Tibial nerve (tissue), 4 donors: ENCODE measurements around the gene CLCN1. TPM values are rescaled to one million over a fixed set of nuclear protein-coding genes. Genes with fewer than 3 reads are reported as not detected.

Experiments used
- DNase-seq, 2 donors: peaks; one replicate each; pipeline ENCODE4 v3.0.0-alpha.2; 2019; ENCODE audit warnings: low spot score in 2 of 2
- H3K27ac ChIP-seq, 4 donors: fragments of 200-600 bp; sonication (generic) in 3 of 4; one replicate each; pipeline ENCODE4 v1.5.1; 2017 to 2019; ENCODE audit warnings: mild to moderate bottlenecking in 1 of 4
- H3K27me3 ChIP-seq, 2 donors: fragments of 200-600 bp; sonication (generic) in 1 of 2; one replicate each; pipeline versions ENCODE4 v1.5.1 to v1.6.0; 2017 to 2019
- H3K36me3 ChIP-seq, 3 donors: fragments of 200-600 bp; sonication (generic); one replicate each; pipeline ENCODE4 v1.5.1; 2018 to 2019
- H3K4me1 ChIP-seq, 4 donors: fragments of 200-600 bp; sonication (generic) in 3 of 4; one replicate each; pipeline ENCODE4 v1.5.1; 2017 to 2019
- H3K4me3 ChIP-seq, 4 donors: fragments of 200-600 bp; sonication (generic) in 3 of 4; one replicate each; pipeline ENCODE4 v1.5.1; 2017 to 2019; ENCODE audit warnings: mild to moderate bottlenecking in 1 of 4, moderate library complexity in 1 of 4
- H3K9me3 ChIP-seq, 4 donors: fragments of 200-600 bp; sonication (generic) in 3 of 4; one replicate each; pipeline ENCODE4 v1.5.1; 2017 to 2019
- CTCF ChIP-seq, 5 experiments: fragments of 200-600 bp in 3 of 5; fragments of 450-650 bp in 2 of 5; sonication (generic) in 3 of 5; IDR thresholded peaks; one replicate each; pipeline ENCODE4 v1.5.1; 2016 to 2019; ENCODE audit warnings: antibody characterized with exemption in 5 of 5, mild to moderate bottlenecking in 3 of 5, moderate library complexity in 2 of 5
- EP300 ChIP-seq, 2 donors: sonication (generic); formaldehyde crosslinking; IDR thresholded peaks; one replicate each; pipeline ENCODE4 v1.6.1; 2017; ENCODE audit warnings: antibody characterized with exemption in 2 of 2, mild to moderate bottlenecking in 1 of 2
- POLR2A ChIP-seq, 2 donors: fragments of 450-650 bp; IDR thresholded peaks; one replicate each; pipeline ENCODE4 v1.6.1; 2017; ENCODE audit warnings: antibody characterized with exemption in 2 of 2, mild to moderate bottlenecking in 2 of 2, moderate library complexity in 2 of 2
- WGBS, 2 donors: methylation state at CpG; one replicate each; pipeline ENCODE4 v1.1.5; 2018; 5-methylcytosine and 5-hydroxymethylcytosine counted together
- total RNA-seq, 4 donors: library from RNA; depleted of rRNA; stranded (reverse); fragments of >200 nt; gene quantifications; one replicate each; pipeline ENCODE4 v1.1.0, GENCODE V29; 2016

CLCN1 gene
- total RNA-seq, 4 donors from 2014 or later = not detected

GRCh38 chr7:143393267-143394041 is 77.5 kb downstream of the CLCN1 start:
- no peak overlapping the region for H3K4me3 ChIP-seq
- H3K27me3 ChIP-seq = no peaks in the 10 kb centered on the region
- 77 to 78% methylated on average over 13 to 14 of the region's 14 CpGs for WGBS, 2 donors
- no peak for TF ChIP-seq POLR2A (IDR thresholded peaks at IDR 0.05)
- TF ChIP-seq EP300 (IDR thresholded peaks at IDR 0.05) = no peak
- no peak for TF ChIP-seq CTCF (IDR thresholded peaks at IDR 0.05)
- no peak for DNase-seq
- peaks cover 0 to 26% (median 8%) of the 10 kb centered on the region in 3 donors for H3K36me3 ChIP-seq
- H3K9me3 ChIP-seq = no peaks in the 10 kb centered on the region
- peak overlapping the region in 2 of 4 donors; percentile 86 to 92 for H3K27ac ChIP-seq
- H3K4me1 ChIP-seq = peaks cover 4 to 72% (median 34%) of the 10 kb centered on the region in 4 donors

- WGBS, 2 donors = 96 to 97% methylated on average over 6 of the region's 6 CpGs
- Histone ChIP-seq H3K36me3 (peaks cover 0 to 20% (median 7%) of the 10 kb centered on the region in 3 donors), H3K4me3 (no peak overlapping the region), H3K4me1 (peaks cover 4 to 66% (median 34%) of the 10 kb centered on the region in 4 donors), H3K9me3 (no peaks in the 10 kb centered on the region), H3K27me3 (no peaks in the 10 kb centered on the region), H3K27ac (no peak overlapping the region)
- TF ChIP-seq CTCF (IDR thresholded peaks at IDR 0.05) = no peak
- TF ChIP-seq EP300 (IDR thresholded peaks at IDR 0.05) = no peak
- no peak for TF ChIP-seq POLR2A (IDR thresholded peaks at IDR 0.05)
- DNase-seq = no peak
These were observed 78.2 kb downstream of the CLCN1 start for GRCh38 chr7:143394068-143394467.

- Histone ChIP-seq H3K36me3 (peaks cover 0 to 12% (median 7%) of the 10 kb centered on the region in 3 donors), H3K9me3 (no peaks in the 10 kb centered on the region), H3K27ac (no peak overlapping the region), H3K4me1 (peaks cover 4 to 59% (median 34%) of the 10 kb centered on the region in 4 donors), H3K4me3 (no peak overlapping the region), H3K27me3 (no peaks in the 10 kb centered on the region)
- DNase-seq = no peak
- TF ChIP-seq CTCF (IDR thresholded peaks at IDR 0.05) (no peak), EP300 (IDR thresholded peaks at IDR 0.05) (no peak), POLR2A (IDR thresholded peaks at IDR 0.05) (no peak)
- WGBS, 2 donors = 87 to 90% methylated on average over 6 of the region's 6 CpGs
These were observed 78.9 kb downstream of the CLCN1 start for GRCh38 chr7:143394777-143395176.

GRCh38 chr7:143395187-143396149 is 79.6 kb downstream of the CLCN1 start:
- 48 to 62% methylated on average over 19 to 21 of the region's 21 CpGs for WGBS, 2 donors

More at GRCh38 chr7:143395187-143396149, 79.6 kb downstream of the CLCN1 start:
- TF ChIP-seq EP300 (IDR thresholded peaks at IDR 0.05) (no peak), CTCF (IDR thresholded peaks at IDR 0.05) (peak in 2 of 5 experiments; percentile 18 to 26)
- Histone ChIP-seq H3K36me3 (peaks cover 0 to 6% (median 5%) of the 10 kb centered on the region in 3 donors), H3K4me1 (peaks cover 4 to 52% (median 34%) of the 10 kb centered on the region in 4 donors), H3K9me3 (no peaks in the 10 kb centered on the region), H3K27ac (no peak overlapping the region), H3K4me3 (no peak overlapping the region), H3K27me3 (no peaks in the 10 kb centered on the region)
- DNase-seq = no peak
